ENCODE results near the gene LRTM1. TPM values are rescaled to one million over a fixed set of nuclear protein-coding genes. Genes with fewer than 3 reads are reported as not detected.
A peak's percentile ranks its signal among the peaks of the same experiment; 100 is the strongest.

The LRTM1 gene
- total RNA-seq, 1 experiment from 2014 or later: not detected

- no peak overlapping the region for H3K9ac ChIP-seq (ENCODE audit: extremely low read depth, insufficient read length, low read length)
- H3K4me1 Mint-ChIP-seq: peaks cover 23% of the 10 kb centered on the region in 2 experiments
These were observed 32.8 kb upstream of the LRTM1 start for GRCh38 chr3:54960701-54961100.

More at GRCh38 chr3:54960701-54961100, 32.8 kb upstream of the LRTM1 start:
- no peak overlapping the region for H2BK5ac ChIP-seq (ENCODE audit: insufficient read length, low read length)
- H3K23me2 ChIP-seq (ENCODE audit: insufficient read length, low read depth, low read length, poor library complexity, severe bottlenecking): no peaks in the 10 kb centered on the region
- H4K91ac ChIP-seq (ENCODE audit: insufficient read length, low read depth, low read length): no peak overlapping the region
- no peaks in the 10 kb centered on the region for H4K20me1 ChIP-seq (ENCODE audit: control insufficient read depth, insufficient read depth, insufficient read length)
- H4K8ac ChIP-seq (replicated peaks; ENCODE audit: insufficient read length, low read depth, low read length): no peak overlapping the region
- H2AFZ ChIP-seq (ENCODE audit: low read length): no peak overlapping the region
- no peak overlapping the region for H3K14ac ChIP-seq (ENCODE audit: insufficient read depth, low read length)
- no peaks in the 10 kb centered on the region for H3K79me2 ChIP-seq (ENCODE audit: insufficient read depth, low read length)
- no peak overlapping the region for H2BK20ac ChIP-seq (ENCODE audit: low read depth, low read length, poor library complexity, severe bottlenecking)
- no peak overlapping the region for H2BK15ac ChIP-seq (ENCODE audit: low read depth, low read length)
- no peak overlapping the region for H3K4me3 Mint-ChIP-seq
- no peak overlapping the region for H3K4me2 ChIP-seq (ENCODE audit: insufficient read depth, insufficient read length, low read length)
- no peaks in the 10 kb centered on the region for H3K9me3 ChIP-seq (ENCODE audit: control insufficient read depth, low read depth, low read length)
- TF ChIP-seq CTCF (conservative IDR thresholded peaks at IDR 0.05): no peak
- H3K9me3 Mint-ChIP-seq: no peaks in the 10 kb centered on the region
- peak overlapping the region in 1 of 3 experiments; percentile 53; a peak in 1 of 7 replicates for H3K27ac Mint-ChIP-seq
- no peaks in the 10 kb centered on the region; the same call in 1 of the 2 replicates for H3K27me3 Mint-ChIP-seq (ENCODE audit: low read depth)
- H3K4ac ChIP-seq (ENCODE audit: low read depth, low read length): no peak overlapping the region
- H3K79me1 ChIP-seq (ENCODE audit: insufficient read depth, low read depth, low read length, poor library complexity, severe bottlenecking): no peaks in the 10 kb centered on the region
- no peak overlapping the region for H2BK120ac ChIP-seq (ENCODE audit: low read depth, low read length, poor library complexity, severe bottlenecking)
- no peak overlapping the region for H2AK5ac ChIP-seq (ENCODE audit: insufficient read length, low read length)
- no peak overlapping the region for H3K18ac ChIP-seq (ENCODE audit: insufficient read length, low read depth, low read length)
- H3K4me1 ChIP-seq (ENCODE audit: insufficient read depth, low read length): peaks cover 3% of the 10 kb centered on the region; the same call in 1 of the 2 replicates
- H3T11ph ChIP-seq (ENCODE audit: low read length): no peak overlapping the region
- H3K27ac ChIP-seq (ENCODE audit: insufficient read length, low read depth, low read length): no peak overlapping the region
- 0 out of 7 replicates have a peak, but pooled peaks cover 0 to 2% (median 0%) of the 10 kb centered on the region in 3 experiments for H3K36me3 Mint-ChIP-seq (ENCODE audit: insufficient read depth in 1 of 3, low read depth in 3 of 3)
- no peak for DNase-seq
- H4K5ac ChIP-seq (ENCODE audit: insufficient read length, low read depth, low read length): no peak overlapping the region
- H2BK12ac ChIP-seq (ENCODE audit: insufficient read length, low read depth, low read length): no peak overlapping the region
- no peaks in the 10 kb centered on the region for H3K27me3 ChIP-seq (ENCODE audit: insufficient read depth, low read length)
- no peak overlapping the region for H3K23ac ChIP-seq (ENCODE audit: insufficient read length, low read depth, low read length)
- no peak overlapping the region for H3K56ac ChIP-seq (ENCODE audit: insufficient read length, low read depth, low read length)
- no CpG with 5 or more reads among the region's 4 CpGs for WGBS (ENCODE audit: extremely low coverage, insufficient read length, low lambda C conversion rate)

All from H9 (cell line).